Hematopoietic multipotent progenitor cell treated with erythropoietin and hydrocortisone succinate and interleukin-3 and kit ligand, for 8 days (in vitro differentiated cells): Measurements from ENCODE around the gene CARD19.

ENCODE experiments used
- DNase-seq: peaks from one replicate; pipeline ENCODE4 v3.0.0-alpha.2; 2015

The CARD19 gene

DNA sequence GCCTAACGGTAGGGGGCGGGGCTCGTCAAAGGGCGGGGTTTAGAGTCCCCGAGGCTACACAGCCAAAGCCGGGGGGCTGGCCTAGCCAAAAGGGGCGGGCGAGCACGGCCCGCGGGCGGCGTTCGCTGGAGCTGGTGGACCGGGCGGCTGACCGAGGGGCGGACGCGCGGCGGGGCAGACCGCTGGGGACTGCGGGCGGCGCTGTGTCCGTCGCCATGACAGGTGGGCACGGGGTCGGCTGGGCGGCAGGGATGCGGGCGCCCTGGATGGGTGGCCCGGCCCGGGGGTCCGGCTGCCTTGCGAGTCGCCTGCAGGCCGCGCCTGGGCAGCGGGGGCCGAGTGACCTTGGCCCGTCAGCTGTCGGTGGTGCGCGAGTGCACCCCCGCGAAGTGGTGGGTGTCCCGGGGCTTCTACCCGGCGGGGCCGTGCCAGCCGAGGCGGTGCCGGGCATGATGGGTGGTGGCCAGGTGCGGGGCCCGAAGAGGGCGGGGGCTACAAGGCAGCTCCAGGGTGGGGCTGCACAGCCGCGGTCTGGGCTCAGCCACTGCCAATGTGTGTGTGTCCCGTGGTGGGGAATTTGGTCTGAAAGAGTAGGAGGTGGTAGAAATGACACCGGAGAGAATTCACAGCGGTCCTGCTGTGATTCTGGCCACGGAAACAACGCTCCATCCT, at the start of gene CARD19:
TSS of gene CARD19 (plus strand) at position 87 of the 672 bp plus-strand sequence. CDS start at position 216, 129 bp downstream.
- peak; percentile 58 for DNase-seq

DNA sequence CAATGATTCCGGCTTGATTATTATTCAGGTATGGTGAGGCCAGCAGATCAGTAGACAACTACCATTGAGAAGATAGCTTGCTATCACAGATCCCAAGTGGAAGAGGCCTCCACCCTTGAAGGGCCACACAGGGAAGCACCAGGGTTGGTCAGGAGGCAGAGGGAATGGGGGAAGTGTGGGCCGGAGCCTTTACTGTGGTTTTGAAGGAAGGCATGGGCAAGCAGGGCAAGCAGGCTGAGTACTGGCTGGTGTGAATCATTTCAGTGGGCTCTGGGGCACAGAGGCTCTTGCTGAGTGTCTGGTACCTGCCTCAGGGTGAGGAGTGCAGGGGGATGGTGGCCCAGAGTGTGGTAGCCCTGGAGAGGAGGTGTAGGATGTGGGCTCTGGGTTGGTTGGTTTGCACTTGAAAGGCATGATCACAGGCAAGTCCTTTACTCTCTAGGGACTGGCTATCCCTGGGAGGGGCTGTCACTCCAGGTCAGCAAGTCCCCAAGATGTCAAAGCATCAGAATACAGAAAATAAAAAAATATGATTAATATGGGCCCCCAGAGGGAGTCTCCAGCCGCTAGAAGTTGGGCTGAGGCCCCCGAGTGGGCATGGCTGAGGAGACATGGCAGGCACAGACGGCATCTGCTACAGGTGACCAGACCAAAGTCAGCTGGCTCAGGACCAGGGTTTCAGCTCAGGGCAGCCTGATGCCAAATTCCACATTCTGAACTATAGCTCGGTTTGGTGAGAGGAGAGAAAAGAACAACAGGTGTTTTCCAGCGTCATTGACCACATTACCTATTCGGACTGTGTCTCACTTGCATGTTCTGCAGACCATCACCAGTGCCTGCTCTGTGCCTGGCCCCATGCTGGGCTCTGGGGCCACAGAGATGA, 47.2 kb upstream of the CARD19 start:
- DNase-seq = no peak

DNA sequence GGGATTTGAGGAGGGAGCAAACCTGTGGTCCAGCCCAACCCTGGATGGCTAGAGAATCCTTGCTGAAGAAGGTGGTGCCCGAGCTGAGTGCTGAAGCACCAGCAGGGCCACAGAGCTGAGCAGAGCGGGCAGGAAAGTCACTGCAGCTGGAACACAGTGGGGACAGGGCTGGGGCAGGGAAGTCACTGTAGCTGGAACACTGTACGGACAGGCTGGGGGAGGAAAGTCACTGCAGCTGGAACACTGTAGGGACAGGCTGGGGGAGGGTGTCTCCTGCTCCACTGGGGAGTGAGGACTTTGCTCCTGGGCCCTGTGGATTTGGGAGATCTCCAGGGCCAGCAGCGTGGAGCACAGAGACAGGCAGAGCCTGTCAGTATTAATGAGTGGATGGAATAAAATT, 46.5 kb upstream of the CARD19 start:
- DNase-seq = no peak

DNA sequence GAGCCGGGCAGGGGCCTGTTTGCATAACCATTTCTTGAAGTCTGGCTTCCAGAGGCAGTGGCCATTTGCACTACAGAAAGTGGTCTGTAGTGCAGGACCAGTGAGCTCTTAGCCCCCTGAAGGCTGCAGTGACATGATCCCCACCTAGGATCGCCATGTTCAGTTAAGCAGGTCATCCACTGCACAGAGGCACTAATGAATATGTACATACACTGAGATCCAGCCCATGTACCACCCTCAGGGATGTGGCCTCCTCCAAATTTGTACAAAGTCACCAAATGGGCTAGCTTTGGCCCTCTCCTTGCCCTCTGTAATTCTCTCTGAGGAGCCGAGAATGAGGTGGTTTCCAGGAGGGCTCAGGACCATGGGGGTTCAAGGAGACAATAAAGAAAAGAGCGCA, 45.8 kb upstream of the CARD19 start:
- DNase-seq = no peak

DNA sequence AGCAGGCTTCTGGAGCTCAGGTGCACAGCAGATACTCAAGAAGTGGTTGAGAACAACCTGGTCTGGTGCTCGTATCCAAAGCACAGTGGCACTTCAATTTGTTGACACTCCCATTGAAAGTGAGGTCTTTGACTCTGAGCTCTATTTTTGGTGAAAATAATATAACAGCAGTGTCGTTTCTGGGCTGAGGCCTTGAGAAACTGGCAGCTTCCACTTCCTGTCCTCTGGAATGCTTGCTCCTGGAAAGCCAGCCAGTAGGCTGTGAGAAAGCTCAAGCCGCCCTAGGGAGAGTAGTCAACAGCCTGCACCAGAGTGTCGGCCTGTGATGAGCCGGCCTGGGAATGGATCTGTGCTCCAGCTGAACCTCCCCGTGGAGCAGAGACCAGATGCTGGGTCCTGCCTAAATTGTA, 44.3 kb upstream of the CARD19 start:
- DNase-seq = no peak

DNA sequence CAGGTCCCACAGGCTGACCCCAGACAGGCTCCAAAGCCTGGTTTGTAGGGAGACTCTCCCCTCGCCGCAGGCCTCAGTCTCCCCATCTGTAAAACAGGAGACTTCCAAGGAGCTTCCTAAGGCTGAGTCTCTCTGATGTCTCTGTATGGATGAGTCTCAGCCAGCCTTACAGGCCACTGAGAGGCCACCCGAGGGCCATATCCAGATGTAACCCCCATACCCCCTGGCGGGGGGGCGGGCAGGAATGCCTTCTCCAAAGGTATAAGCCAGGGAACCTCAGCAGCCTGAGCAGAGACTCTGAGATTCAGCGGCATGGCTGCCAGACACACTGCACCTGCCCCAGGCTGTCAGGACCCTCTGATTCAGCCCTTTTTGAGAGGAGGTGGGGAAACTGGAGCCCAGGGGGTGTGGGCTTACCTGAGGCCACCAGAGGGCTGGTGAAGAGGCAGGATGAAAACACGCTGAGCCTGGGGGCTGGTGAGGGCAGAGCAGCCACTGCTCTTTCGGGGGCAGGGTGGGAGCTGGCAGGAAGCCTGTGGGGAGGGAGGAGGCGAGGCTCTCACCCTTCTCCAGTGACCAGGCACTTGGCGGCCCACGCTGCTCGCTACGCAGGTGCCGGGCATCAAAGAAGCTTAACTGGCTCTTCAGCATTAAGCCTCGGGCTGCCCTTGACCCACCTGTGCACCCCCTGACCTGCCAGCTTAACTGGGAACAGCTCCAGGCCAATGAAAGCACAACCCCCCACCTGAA, 43.1 kb upstream of the CARD19 start:
- no peak for DNase-seq

GRCh38 chr9:93053781-93054331, 42.2 kb upstream of the CARD19 start:
- DNase-seq = no peak

DNA sequence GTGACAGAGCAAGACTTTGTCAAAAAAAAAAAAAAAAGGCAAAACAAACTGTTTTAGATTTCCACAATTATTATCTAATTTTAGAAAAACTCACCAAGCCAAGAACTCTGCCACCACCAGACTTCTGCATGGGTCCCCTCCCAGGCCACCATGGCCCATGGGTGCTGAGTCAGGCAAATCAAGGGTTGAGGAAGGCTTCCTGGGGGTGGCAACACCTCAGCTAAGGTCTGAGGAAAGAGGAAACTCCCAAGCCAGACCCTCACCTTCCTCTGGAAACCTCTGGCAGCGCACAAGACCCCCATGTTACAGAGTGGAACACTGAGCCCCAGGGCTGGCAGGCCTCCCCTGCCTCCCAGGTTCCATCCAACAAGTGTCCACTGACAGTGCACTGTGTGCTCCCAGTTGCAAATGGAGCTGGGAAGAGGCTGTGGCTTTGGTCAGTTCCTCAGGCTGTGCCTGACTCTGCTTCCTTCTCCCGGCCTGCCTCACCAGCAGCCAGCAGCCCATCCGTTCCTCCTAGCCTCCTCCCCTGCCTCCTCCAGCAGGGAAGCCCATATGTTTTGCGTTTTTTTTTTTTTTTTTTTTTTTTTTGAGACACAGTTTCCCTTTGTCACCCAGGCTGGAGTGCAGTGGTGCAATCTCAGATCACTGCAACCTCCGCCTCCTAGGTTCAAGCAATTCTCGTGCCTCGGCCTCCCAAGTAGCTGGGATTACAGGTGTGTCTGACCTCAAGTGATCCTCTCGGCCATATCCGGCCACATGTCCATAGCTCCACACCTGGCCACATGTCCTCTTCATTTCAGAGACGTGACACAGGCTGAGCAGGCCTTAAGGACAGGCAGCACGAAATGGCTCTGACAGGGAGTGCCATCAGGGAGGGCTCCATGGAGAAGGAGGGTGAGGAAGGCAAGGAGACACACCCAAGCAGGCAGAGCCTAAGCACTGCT, 41.0 kb upstream of the CARD19 start:
- DNase-seq = no peak

DNA sequence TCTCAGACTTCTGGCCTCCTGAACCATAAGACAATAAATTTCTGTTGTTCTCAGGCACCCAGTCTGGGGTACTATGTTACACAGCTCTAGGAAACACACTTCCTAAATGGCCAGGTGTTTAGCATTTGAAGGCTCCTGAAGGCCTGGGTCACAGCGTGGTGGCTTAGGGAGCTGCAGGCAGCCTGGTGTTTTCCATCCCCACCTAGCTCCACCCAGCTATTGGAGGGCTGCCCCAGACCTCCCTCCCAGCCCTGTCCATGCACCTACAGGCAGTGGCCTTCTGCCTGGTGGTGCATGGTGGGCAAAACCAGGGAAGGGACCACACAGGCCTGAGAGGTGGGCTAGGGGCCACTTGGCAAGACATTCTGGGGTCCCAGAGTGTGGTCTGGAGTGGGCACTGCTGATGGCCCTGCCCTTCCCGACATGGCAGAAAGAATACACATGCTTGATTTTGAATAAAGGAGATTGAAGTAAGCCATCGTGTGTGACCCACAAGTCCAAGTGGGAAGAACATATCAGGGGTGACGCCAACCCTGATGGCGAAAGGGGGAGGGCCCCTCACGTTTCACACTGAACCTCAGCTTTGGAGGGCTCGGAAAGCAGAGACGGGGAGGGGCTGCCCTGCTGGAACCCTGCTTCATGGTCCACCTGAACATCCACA, 38.8 kb upstream of the CARD19 start:
- DNase-seq = no peak

- no peak for DNase-seq
Measured at GRCh38 chr9:93057703-93058354, 38.2 kb upstream of the CARD19 start.

DNA sequence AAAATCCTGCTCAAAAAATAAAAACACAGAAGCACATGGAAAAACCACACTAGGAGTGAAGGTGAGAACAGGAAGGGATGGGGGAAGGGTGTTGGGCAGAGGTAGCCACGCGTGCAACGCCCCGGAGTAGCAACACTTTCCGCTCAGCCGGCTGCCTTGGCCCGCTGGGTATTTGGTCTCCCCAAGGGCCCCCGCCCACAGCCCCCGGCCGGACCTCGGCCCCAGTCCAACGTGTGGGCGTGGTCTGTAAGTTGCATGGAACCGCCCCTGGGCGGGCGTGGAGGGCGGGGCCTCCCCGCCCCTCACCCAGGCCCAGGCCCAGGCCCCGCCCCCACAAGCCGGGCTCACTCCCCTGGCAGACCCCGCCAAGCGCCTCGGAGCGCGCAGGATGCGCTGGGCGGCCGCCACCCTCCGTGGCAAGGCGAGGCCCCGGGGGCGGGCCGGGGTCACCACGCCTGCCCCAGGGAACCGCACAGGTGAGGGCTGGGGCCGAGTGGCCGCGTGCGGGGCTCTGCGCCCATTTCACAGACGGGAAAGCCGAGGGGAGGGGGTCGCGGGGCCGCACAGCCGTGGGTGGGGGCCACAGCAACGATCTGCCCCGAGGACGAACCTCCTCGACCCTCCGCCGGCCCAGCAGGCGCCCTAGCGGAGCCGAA, 37.5 kb upstream of the CARD19 start, which contains the start of gene SUSD3:
TSS of gene SUSD3 (plus strand) at position 347 of the 656 bp plus-strand sequence. CDS start at position 389, 42 bp downstream.
- peak; percentile 48 for DNase-seq

- peak; percentile 33 for DNase-seq
Measured at GRCh38 chr9:93059011-93059714, 36.9 kb upstream of the CARD19 start.

DNA sequence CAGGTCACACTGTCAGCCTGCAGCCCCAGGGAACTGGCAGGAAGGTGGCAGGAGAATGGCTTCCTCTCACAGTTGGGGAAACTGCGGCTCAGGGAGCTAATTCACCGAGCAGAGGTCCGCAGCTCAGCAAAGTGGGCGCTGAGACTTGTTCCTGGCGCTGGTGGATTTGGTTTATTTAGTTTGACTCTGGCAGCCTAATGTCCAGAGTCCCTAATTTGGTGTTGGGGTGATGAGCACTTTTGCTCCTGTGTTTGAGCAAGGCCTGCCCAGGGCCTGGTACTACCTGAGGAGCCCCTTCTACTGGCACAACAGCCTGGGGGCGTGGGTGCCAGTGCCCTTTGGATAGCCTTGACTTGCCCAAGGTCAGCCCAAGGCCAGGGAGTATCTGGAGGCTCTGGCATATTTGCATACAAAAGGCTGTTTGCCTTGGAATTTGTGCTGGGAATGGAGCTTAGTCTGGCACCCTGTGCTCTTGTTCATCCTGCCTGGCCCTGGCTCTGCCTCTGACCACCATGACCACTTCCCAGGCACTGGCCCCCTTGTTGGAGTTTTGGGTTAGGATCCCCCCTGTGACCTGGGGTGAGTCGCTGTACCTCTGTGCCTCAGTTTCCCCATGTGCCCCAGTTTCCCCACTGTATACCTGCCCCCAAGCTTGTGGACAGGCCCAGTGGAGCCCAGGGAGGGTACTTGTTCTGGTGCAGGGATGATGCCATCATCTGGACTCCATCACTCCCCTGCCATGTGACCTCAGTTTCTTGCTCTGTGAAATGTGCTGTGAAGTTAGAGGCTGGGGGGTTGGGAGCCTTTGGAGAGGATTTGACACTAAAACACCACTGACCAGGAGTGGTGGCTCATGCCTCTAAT, 36.1 kb upstream of the CARD19 start:
- no peak for DNase-seq

DNA sequence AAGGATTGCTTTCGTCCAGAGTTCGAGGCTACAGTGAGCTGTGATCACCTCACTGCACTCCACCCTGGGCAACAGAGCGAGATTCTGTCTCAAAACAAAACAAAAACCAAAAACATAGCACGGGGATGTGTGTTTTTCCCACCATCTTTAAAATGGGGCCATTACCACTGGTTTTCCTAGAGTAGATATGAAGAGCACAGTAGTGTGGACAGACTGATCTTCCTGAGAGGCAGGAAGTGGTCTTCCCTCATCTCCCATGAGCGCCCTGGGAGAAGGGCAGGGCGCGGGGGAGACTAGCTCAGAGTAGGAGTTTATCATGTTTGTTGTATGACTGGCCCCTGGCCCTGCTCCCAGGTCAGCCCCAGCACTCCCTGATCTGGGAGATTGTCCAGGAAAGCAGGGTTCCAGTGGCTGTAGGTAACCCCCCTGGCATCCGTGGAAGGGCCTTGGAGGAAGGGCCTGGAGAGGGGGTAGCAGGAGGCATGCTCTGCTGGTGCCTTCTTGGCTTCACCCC, 35.2 kb upstream of the CARD19 start:
- no peak for DNase-seq

DNA sequence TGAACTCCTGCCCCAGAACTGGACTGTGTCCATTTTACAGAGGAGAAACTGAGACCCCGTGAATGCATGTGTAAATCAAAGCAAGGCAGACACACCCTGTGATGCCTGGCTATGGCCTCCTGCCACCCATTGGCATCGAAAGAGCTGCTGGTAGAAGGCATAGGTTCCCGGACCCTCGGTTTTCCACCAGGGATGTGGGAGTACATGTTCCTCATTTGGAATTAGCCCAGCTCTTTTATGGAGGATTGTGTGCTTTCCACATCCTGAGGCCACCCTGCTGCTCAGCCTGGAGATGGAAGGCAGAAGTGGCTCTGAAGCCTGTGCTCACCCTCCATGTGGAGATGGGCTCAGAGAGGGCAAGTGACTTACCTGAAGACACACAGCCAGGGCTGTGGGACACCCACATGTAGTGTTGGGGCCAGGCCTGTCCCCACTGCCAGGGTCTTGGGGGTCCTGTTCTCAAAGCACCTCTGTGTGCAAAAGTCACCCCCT, 34.7 kb upstream of the CARD19 start:
- no peak for DNase-seq

DNA sequence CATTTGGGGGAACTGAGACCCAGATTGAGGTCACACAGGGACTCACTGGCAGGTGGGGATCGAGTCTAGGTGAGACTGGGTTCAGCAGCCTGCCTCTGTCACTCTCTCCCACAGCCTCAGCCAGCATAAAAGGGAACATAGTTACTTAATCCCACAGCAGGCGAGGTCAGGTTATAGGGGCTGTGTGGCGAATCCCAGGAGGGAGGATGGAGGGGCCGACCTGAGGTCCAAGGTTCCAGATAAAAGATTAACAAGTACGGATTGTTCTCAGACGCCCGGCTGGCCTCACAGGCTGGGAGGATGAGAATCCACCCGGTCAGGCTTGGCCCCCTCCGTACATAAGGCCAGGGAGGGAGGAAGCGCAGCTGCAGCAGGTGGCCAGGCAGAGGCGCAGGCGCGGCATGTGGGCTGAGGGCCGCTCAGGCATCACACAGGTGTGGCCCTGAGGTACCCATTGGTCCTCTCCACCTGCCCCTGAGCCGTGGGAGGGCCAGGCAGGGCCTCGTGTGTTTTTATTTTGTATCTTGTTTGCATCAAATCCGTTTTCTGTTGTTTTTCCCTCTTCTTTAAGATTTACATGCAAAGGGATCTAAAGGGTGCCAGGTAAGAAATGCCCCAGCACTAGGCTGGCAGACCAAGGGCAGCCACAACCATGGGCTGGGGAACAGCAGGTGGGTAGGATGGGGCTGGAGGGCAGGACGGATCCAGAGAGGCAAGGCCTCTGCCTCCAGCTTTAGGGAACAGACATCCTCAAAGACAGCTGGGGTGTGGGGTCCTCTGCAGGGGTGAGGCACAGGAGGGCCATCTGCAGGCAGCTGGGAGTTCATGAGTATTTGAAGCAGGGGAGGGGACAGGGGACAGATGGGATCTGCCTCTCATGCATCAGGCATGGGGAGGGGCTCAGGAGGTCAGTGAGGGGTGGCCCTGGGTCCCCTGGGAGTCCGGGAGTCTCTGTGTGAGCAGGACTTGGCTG, 33.9 kb upstream of the CARD19 start:
- DNase-seq = no peak
